ENCODE measurements around the gene NCKAP1. TPM values are rescaled to one million over a fixed set of nuclear protein-coding genes. Genes with fewer than 3 reads are reported as not detected.
"Not testable (repeated sequence)": the region's sequence is repeated elsewhere in the genome, so short reads cannot be mapped to it uniquely, and the experiment has no call there.

The NCKAP1 gene
- 174 TPM for total RNA-seq

DNA sequence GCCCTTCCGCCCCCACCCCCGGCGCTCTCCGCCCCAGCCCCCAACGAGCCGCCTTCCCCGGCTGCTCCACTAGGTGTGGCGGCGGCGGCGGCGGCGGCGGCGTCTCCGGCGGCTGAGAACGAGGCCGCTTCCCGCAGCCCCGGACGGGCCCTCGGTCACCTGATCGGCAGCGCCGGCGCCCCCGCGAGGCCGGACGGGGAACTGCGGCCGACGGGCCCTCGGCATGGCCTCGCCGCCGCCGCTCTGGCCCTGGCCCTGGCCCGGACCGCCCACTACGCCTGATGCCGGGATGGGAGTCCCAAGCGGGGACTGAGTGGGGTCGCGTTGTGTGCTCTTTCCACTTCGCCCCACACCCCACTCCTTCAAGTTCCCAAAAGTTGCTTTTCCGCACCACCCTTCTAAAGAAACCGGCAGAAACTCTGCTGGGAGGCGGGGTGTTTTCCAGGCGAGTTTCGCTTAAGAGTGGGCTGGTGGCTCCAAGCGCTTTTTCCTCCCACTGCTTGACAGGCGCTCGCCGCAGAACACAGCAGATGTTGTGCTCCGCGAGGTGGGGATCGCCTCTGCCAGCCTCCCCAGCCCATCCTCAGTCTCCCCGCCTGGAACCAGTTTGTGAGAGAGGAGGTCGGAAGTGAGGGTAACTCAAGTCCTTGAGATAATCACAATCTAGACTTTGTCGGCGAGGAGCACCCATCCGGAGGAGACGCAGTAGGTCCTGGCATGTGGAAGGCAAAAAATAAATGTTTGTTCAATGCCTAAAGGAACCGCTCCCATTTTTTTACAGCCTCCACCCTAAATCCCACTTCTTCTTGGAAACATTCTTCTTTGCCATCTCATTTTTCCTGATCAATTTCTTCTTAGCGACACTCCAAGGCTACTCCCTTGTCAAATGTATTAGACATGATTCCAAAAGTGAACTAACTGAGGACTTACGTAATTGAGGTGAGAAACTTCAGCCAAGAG is at the start of gene NCKAP1:
Gene NCKAP1 (minus strand): TSS at position 117 of the 960 bp plus-strand sequence. CDS start 358 bp downstream, outside the sequence.
- DNase-seq (ENCODE audit: low spot score), result peak; percentile 91

GRCh38 chr2:183081911-183082310 is 43.7 kb upstream of the NCKAP1 start:
- DNase-seq (ENCODE audit: low spot score), result no peak

DNA sequence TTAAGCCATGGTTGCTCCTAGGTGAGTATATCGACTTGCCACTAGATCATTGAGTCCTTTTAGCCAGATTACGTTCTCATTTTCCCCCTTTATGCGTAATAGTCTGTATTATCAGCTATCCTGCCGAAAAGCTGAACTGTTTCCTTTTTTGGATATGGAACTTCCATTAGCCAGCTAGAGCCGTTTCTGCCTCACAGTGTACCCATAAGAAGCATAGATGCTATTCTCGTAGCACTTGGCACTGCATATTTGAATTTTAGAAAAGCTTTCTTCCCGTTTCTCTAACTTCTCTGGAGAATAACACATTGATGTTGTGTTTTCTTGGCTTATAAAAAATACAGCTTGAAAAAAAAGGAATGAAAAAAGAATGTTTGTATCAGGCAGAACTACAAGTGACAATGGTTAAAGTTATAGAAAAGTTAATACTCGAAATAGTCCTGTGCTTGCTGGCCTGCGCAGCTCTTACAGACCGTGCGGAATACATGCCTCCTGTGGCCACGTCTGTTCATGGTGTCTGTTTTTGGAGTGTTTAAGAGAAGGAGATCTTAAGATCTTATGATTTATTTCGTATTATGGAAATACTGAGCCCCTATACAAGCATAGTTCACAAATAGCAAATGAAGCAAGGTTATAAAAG is 41.0 kb upstream of the NCKAP1 start:
- no peak for DNase-seq (ENCODE audit: low spot score)

DNA sequence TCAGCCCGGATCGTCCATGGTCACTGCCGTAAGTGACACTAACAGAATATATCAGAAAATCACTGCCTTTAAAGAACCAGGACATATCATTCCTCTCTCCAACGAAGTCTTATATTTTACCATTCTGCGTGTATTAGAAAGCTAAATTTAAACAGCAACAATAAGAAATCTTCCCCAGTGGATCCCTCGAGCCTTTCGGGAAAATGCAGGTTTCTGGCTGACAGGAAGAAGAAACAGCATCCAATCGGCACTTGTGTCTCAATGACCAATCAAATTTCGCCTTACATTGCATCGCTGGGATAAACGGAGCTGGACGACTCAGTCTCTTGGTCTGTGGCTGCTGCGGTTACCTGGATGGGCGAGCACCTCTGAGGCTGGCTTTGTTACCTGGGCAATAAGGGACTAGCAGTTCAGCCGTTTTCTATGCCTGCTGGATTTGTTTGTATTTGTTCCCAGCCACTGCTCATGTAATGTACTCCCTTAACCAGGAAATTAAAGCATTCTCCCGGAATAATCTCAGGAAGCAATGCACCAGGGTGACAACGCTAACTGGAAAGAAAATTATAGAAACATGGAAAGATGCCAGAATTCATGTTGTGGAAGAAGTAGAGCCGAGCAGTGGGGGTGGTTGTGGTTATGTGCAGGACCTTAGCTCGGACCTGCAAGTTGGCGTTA is 40.3 kb upstream of the NCKAP1 start, which contains the start of gene DUSP19:
Gene DUSP19 (plus strand): TSS at position 284 of the 675 bp plus-strand sequence. CDS start 187 bp downstream, at position 471.
- DNase-seq (ENCODE audit: low spot score), result peak; percentile 95

- no peak for DNase-seq (ENCODE audit: low spot score)
Measured at GRCh38 chr2:183078163-183078463, 39.9 kb upstream of the NCKAP1 start.

DNA sequence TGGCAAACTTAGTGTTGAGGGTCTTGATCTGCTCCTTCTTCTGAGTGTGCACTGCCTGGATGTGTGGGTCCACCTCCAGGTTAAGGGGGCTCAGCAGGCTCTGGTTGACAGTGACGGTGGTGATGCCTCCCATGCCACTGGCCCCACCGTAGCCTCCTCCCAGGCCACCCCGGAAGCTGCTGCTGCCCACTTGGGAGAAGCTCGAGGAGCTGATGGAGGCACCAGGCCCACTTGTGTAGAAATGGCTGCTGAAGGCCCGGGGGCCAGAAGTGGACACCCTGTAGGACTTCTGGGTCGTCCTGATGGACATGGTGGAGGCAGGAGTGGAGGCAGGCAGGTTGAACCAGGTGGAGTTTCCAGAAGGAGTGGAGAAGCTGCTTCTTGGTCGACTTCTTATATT is 33.9 kb upstream of the NCKAP1 start:
- no peak for DNase-seq (ENCODE audit: low spot score)

- DNase-seq (ENCODE audit: low spot score), result no peak
Measured at GRCh38 chr2:183070942-183071844, 32.9 kb upstream of the NCKAP1 start.

GRCh38 chr2:183069174-183069573 is 30.9 kb upstream of the NCKAP1 start:
- DNase-seq (ENCODE audit: low spot score), result no peak

GRCh38 chr2:183068561-183068960 is 30.3 kb upstream of the NCKAP1 start:
- DNase-seq (ENCODE audit: low spot score), result no peak

DNA sequence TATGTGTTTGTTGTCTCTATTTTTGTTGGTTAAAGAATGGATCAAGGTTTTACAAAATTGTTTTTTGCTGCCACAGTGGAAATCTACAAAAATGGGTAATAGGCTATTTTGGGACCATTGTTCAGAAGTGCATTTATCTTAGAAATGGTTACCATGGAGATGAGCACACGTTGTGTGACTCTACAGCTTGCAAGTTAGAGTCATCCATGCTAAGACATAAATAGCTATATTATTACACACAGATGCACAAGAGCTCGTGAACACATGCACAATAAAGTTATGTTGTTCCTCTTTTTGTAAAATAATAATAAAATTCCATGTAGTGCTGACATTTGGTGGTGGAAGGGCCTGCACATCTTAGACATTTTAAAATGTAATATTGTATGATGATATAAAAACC is 24.8 kb upstream of the NCKAP1 start:
- DNase-seq (ENCODE audit: low spot score), result no peak

- no peak for DNase-seq (ENCODE audit: low spot score)
Measured at GRCh38 chr2:183060571-183061231, 22.4 kb upstream of the NCKAP1 start.

DNA sequence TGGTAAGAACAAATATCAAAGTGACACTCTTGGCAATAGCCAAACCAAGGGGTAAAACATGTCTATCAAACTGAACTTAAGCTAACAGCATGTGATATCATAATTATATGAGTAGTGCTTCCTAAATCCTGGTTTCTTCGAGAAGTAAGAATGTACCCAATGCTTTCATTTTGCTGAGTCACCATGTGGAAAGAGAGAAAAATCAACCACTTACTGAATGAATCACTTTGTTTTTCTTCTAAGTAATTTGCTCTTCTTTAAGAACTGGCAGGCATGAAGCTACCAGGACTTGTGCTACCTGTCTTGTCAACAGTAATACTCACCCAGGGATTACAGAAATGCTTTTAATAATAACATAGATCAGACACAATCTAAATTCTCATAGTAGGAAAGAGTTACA is 21.3 kb upstream of the NCKAP1 start:
- DNase-seq (ENCODE audit: low spot score), result no peak

DNA sequence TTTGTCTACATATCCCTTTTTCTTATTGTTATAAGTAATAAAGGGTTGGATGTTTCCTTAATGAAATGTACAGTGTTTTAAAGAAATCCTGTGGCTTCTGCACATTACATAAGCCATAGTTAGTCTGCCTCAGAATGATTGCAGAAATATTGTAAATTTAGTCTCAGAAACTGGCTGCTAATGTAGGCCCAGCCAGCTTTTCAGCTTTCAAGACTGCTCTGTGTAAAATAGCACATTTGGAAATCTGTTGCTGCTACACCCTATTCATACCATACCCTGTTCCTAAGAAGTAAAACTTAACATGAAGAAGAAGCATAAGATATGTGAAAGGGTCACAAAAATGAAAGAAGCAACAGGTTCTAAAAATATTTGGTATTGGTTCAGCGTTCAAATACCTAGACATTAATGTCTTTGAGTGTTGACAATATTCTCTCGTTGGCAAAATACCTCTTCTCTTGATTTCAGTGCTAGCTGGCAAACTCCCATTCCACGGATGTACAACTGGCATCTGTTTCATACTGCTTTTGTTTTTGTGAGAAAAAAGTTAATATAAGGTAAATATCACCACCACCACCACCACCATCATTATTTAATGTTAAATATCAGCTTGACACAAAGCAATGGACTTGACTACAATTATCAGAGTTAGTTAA is 19.2 kb upstream of the NCKAP1 start:
- DNase-seq (ENCODE audit: low spot score), result no peak

- no peak for DNase-seq (ENCODE audit: low spot score)
Measured at GRCh38 chr2:183049420-183049819, 11.2 kb upstream of the NCKAP1 start.

- DNase-seq (ENCODE audit: low spot score), result not testable (repeated sequence)
Measured at GRCh38 chr2:183047486-183048125, 9.3 kb upstream of the NCKAP1 start.

- not testable (repeated sequence) for DNase-seq (ENCODE audit: low spot score)
Measured at GRCh38 chr2:183043580-183043979, 5.3 kb upstream of the NCKAP1 start.

DNA sequence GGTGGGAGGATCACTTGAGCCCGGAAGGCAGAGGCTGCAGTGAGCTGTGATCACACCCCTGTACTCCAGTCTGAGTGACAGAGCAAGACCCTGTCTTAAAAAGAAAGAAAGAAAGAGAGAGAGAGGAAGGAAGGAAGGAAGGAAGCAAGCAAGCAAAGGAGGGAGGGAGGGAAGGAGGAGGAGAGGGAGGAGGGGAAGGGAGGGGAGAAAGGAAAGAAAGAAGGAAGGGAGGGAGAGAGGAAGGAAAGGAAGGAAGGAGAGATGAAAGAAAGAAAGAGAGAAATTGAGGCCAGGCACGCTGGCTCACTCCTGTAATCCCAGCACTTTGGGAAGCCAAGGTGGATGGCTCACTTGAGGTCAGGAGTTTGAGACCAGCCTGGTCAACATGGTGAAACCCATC is 2.3 kb upstream of the NCKAP1 start:
- no peak for DNase-seq (ENCODE audit: low spot score)

DNA sequence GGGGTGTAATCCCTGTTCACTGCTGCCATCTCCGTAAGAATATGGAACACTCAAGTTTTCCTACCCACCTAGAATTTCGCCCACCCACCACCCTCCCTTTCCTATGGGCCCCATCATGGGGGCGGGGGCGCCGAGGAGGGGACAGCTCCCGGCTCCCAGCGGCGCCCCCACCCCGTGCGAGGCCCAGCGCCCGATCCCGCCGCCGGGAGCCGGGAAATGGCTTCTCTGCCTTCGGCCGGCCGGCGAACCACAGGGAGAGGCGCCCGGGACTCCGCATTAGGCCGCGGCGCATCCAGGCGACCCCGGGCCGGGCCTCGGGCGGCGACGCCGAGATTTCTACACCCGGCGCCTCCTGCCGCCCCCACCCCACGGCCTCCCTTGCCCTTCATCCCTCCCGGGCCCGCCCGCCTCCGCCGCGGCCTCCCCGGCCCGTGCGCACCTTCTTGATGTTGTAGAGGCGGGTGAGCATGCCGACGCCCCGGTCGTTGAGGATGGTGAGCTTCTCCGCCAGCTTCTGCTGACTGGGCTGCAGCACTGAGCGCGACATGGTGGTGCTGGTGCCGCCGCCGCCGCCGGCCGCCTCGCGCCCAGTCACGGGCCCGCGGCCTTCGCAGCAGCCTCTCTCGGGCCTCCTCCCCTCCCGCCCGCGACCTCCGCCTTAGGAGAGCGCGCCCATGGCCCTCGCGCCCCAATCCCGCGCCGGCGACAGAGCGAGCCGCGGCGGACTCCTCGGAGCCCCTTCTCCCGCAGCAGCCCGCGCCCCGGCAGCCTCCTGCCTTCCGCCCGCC is 510 bp downstream of the NCKAP1 start:
- peak; percentile 52 for DNase-seq (ENCODE audit: low spot score)

DNA sequence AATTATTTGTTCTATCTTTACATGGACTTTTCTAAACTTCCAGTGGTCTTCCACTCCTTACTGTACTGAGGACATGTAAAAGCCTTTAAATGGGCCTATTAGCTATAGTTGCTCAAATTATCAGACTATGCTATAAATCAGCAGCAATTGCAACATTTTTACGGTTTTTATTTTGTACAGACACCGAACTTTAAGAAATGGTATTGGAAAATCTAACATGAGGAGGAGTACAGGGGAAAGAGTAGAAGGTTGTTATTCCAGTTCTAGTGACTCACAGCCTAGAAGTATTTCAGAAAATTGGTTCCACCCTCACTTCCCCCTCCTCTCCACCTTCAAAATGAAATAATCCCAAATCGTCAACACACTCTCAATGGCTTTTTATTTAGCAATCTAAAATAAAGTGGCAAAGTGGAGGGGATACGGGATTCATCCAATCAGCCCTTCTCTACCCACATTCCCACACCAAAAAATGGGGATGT is 1.1 kb downstream of the NCKAP1 start:
- DNase-seq (ENCODE audit: low spot score), result no peak

Measured in ureter (tissue), 1 donor.